Hepatocyte (in vitro differentiated cells): ENCODE results near the gene SBF2.

Source experiments
- CTCF ChIP-seq: fragments of 200-600 bp; sonication (generic); IDR thresholded peaks from 2 replicates; pipeline ENCODE4 v1.5.1; 2016; ENCODE audit warnings: antibody characterized with exemption, mild to moderate bottlenecking; ENCODE audit not compliant: poor library complexity
- EZH2 ChIP-seq: fragments of 200-600 bp; sonication (generic); IDR thresholded peaks from 2 replicates; pipeline ENCODE4 v1.6.1; 2016; ENCODE audit warnings: antibody characterized with exemption, mild to moderate bottlenecking, borderline replicate concordance
- EZH2phosphoT487 ChIP-seq: fragments of 200-600 bp; sonication (generic); IDR thresholded peaks from one replicate; pipeline ENCODE4 v1.6.1; 2018; ENCODE audit warnings: antibody characterized with exemption, mild to moderate bottlenecking, low read depth, moderate library complexity; ENCODE audit not compliant: unreplicated experiment, severe bottlenecking

- TF ChIP-seq EZH2 = no peak
- no peak for TF ChIP-seq EZH2phosphoT487
- TF ChIP-seq CTCF = no peak
These were observed 2.0 kb downstream of the SBF2 start for GRCh38 chr11:10291801-10292638.
